ENCODE data around the gene GMCL2.

The GMCL2 gene

DNA sequence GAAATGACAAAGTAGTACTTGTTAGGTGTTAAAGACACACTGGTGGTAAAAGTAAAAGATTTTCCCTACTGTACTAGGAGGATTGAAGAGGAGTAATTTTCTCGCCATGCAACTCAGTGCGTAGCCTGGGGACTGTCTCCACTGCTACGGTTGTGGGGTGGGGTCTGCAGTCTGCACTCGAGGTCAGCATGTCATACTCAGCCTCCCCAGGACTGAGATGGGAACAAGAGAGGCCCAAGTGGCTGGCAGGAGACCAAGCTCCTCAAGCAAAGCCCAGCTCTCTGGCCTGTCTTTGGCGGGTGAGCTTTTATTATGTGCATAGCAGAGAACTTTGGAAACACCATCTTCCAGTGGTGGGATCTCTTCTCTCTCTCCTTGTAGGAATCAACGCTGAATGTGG is 43.9 kb downstream of the GMCL2 start:
- no peak for DNase-seq (ENCODE audit: low read depth in 2 of 2)

DNA sequence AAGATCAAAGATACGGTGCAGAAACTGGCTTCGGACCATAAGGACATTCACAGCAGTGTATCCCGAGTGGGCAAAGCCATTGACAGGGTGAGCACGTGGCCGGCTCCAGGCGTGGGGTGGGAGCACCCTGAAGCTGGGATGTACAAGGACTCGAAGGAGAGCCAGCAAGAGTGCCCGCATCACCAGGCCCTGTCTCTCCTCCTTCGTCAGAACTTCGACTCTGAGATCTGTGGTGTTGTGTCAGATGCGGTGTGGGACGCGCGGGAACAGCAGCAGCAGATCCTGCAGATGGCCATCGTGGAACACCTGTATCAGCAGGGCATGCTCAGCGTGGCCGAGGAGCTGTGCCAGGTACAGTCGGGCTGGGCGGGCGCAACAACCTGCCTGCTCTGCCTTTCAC is 44.5 kb downstream of the GMCL2 start:
- DNase-seq (ENCODE audit: low read depth in 2 of 2): no peak

DNA sequence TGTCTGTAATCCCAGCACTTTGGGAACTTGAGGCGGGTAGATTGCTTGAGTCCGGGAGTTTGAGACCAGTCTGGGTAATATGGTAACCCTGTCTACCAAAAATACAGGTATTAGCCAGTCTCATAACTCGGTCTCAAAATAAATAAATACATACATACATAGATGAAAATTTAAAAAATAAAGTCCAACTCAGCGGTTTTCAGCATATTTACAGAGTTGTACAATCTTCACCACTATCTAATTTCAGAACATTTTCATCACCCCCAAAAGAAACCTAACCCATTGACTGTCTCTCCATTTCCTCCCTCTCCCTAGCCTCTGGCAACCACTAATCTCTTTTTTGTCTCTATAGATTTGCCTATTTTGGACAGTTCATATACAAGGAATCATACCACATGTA is 45.6 kb downstream of the GMCL2 start:
- no peak for DNase-seq (ENCODE audit: low read depth in 2 of 2)

DNA sequence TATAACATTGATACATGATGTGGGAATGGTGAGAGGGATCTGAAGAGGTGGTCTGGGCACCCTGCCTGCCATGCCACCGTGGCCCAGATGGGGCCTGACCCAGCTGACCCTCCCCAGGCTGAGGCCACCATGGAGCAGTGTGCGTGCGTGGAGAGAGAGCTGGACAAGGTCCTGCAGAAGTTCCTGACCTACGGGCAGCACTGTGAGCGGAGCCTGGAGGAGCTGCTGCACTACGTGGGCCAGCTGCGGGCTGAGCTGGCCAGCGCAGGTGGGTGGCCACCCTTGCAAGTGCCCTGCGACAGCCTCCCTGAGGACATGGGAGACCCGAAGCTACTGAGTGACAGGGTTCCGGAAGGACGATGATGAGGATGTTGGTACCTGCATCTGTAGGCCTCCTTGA is 49.2 kb downstream of the GMCL2 start:
- no peak for DNase-seq (ENCODE audit: low read depth in 2 of 2)

DNA sequence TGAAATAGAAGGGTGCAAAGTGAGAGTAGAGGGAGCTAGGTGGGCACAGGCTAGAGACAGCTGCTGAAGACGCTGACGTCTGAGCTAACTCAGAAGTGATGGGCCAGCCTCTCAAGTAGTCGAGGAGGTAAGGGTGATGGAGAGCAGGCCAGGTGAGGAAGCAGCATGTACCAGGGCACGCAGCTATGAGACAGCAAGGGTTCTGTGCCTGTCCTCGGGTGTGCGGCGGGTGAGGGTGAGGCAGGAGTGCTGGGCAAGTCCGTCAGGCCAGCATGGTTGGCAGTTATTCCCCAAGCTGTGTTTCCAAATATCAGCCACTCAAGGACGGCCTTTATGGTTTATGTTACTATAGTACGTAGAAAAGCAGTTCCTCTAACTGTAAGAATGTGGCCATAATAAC is 50.2 kb downstream of the GMCL2 start:
- no peak for DNase-seq (ENCODE audit: low read depth in 2 of 2)
